Measurements from ENCODE around the gene ZNF516. TPM values are rescaled to one million over a fixed set of nuclear protein-coding genes. Genes with fewer than 3 reads are reported as not detected.

Gene ZNF516
- total and polyA plus RNA-seq, 10 of the 15 experiments (the other 5 are each of a cell fraction or from before 2014, with no cell fraction given), result 2.0 to 32.0 (median 8.3) TPM

DNA sequence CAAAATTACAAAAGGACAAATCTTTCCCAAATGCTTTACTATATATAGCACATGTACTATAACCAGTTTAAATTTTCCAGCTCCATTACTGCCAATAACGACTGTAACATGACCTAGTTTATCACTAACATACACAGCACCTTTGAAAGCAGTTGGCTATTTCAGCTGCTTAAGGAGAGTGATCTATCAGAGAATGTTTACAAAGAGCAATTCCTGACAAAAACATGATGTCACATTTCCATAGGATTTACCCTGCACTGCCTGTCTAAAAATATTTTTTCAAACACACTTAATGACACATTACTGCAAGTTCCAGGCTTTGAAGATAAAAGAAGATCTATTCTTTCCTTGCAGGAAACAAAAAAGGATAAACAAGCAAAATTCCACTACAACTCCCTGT is 40.6 kb downstream of the ZNF516 start:
- FAIRE-seq (no peak), DNase-seq (ENCODE audit: low read depth, low spot score) (no peak), ATAC-seq (no peak)
- Histone ChIP-seq H2AFZ (ENCODE audit: control insufficient read depth, low read depth, low read length) (no peak overlapping the region), H3K4me3 (no peak overlapping the region), H4K20me1 (ENCODE audit: control insufficient read depth, insufficient read depth) (no peaks in the 10 kb centered on the region), H3K9me3 (replicated peaks; ENCODE audit: control insufficient read depth, insufficient read depth, low read length) (no peaks in the 10 kb centered on the region), H3K36me3 (ENCODE audit: control insufficient read depth in 2 of 2, insufficient read depth in 2 of 2, low read length in 1 of 2) (peaks cover 0 to 7% of the 10 kb centered on the region in 2 experiments; a peak in 2 of 4 replicates), H3K79me2 (ENCODE audit: control insufficient read depth, insufficient read depth, low read length) (peaks cover 82% of the 10 kb centered on the region), H3K27ac (ENCODE audit: control insufficient read depth, insufficient read depth) (no peak overlapping the region), H3K27me3 (replicated peaks in 1 of 2; ENCODE audit: control insufficient read depth in 2 of 2, insufficient read depth in 2 of 2, low read length in 1 of 2) (no peaks in the 10 kb centered on the region), H3K4me2 (ENCODE audit: control insufficient read depth, insufficient read depth) (no peak overlapping the region), H3K9ac (ENCODE audit: control insufficient read depth, insufficient read depth, low read length) (no peak overlapping the region), H3K4me1 (ENCODE audit: control insufficient read depth, insufficient read depth, low read length) (peaks cover 20% of the 10 kb centered on the region)
- 100% methylated on average over 1 of the region's 1 CpG for WGBS (ENCODE audit: insufficient coverage, insufficient replicate concordance, low lambda C conversion rate, missing lambda C conversion rate)
- TF ChIP-seq SIX5 (IDR thresholded peaks at IDR 0.05; ENCODE audit: low read depth, low read length, severe bottlenecking), result no peak
- TF ChIP-seq, protein P1, sequence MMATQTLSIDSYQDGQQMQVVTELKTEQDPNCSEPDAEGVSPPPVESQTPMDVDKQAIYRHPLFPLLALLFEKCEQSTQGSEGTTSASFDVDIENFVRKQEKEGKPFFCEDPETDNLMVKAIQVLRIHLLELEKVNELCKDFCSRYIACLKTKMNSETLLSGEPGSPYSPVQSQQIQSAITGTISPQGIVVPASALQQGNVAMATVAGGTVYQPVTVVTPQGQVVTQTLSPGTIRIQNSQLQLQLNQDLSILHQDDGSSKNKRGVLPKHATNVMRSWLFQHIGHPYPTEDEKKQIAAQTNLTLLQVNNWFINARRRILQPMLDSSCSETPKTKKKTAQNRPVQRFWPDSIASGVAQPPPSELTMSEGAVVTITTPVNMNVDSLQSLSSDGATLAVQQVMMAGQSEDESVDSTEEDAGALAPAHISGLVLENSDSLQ (IDR thresholded peaks at IDR 0.05), result no peak
- no peak for TF ChIP-seq MYC (IDR thresholded peaks at IDR 0.05; ENCODE audit: insufficient read depth, insufficient read length, insufficient replicate concordance, low read length, severe bottlenecking)
- TF ChIP-seq RCOR1 (conservative IDR thresholded peaks at IDR 0.05; ENCODE audit: low read depth, low read length), result no peak
- no peak for TF ChIP-seq EGR1 (IDR thresholded peaks at IDR 0.05; ENCODE audit: borderline replicate concordance in 1 of 2, low read depth in 2 of 2, low read length in 2 of 2)
- TF ChIP-seq WRNIP1 (IDR thresholded peaks at IDR 0.05; ENCODE audit: borderline replicate concordance, low read depth, low read length), result no peak
- TF ChIP-seq POLR2A (IDR thresholded peaks at IDR 0.05; ENCODE audit: low read depth, low read length), result no peak
- no peak for TF ChIP-seq PAX5 (IDR thresholded peaks at IDR 0.05; ENCODE audit: borderline replicate concordance, low read depth, low read length)
- no peak for TF ChIP-seq JUNB (IDR thresholded peaks at IDR 0.05)
- no peak for TF ChIP-seq ZNF384 (IDR thresholded peaks at IDR 0.05; ENCODE audit: borderline replicate concordance, low read depth, low read length)
- no peak for TF ChIP-seq ATF7 (IDR thresholded peaks at IDR 0.05; ENCODE audit: low read depth)
- no peak for TF ChIP-seq RB1 (IDR thresholded peaks at IDR 0.05; ENCODE audit: borderline replicate concordance)
- ChIA-PET POLR2A (no interaction called here), RAD21 (ENCODE audit: unreplicated experiment) (no interaction called here), SMC1A (ENCODE audit: uncharacterized antibody, unreplicated experiment) (interaction anchor here (0.9 to 2.8 kb wide), 2 partner anchors 25 to 35 kb away, joined by 3 to 9 read pairs; no protein-coding TSS in a partner anchor), CTCF (no interaction called here)
- no TSS peak for BruUV-seq (replicated peaks)
- intact Hi-C loops (cut with micrococcal nuclease; ENCODE audit: unreplicated experiment), result no loop called here
- in situ Hi-C loops (cut with MboI), result no loop called here

Measured in GM12878 (cell line).